ENCODE results near the gene MGAT4D. TPM values are rescaled to one million over a fixed set of nuclear protein-coding genes. Genes with fewer than 3 reads are reported as not detected.

MGAT4D gene
- polyA plus RNA-seq, 1 of the 3 experiments (the other 2 are of a cell fraction) = not detected

GRCh38 chr4:140400111-140400510, 98.0 kb downstream of the MGAT4D start:
- Histone ChIP-seq H3K79me2 (ENCODE audit: insufficient read depth) (no peaks in the 10 kb centered on the region), H3K9ac (no peak overlapping the region), H3K9me3 (no peaks in the 10 kb centered on the region), H4K20me1 (ENCODE audit: insufficient read depth) (no peaks in the 10 kb centered on the region), H3K4me1 (ENCODE audit: control insufficient read depth in 1 of 2, insufficient read depth in 2 of 2, low read depth in 1 of 2, low read length in 1 of 2) (no peaks in the 10 kb centered on the region), H3K4me2 (no peak overlapping the region), H3K27ac (ENCODE audit: low read depth in 2 of 2, low read length in 1 of 2) (no peak overlapping the region), H3K27me3 (ENCODE audit: insufficient read depth) (no peaks in the 10 kb centered on the region), H3K36me3 (replicated peaks in 1 of 2; ENCODE audit: control insufficient read depth in 1 of 2, insufficient read depth in 2 of 2, low read length in 1 of 2) (no peaks in the 10 kb centered on the region), H3K9me2 (no peaks in the 10 kb centered on the region), H3F3A (replicated peaks; ENCODE audit: insufficient read depth) (no peaks in the 10 kb centered on the region), H3K4me3 (ENCODE audit: low read depth in 2 of 2, low read length in 1 of 2) (no peak overlapping the region), H2AFZ (ENCODE audit: low read depth) (no peak overlapping the region)
- ChIA-PET POLR2A (no interaction called here), CTCF (interaction anchor here (0.7 to 1.5 kb wide), 3 partner anchors 28 to 338 kb away, joined by 3 to 4 read pairs (median 3); no protein-coding TSS in a partner anchor)
- 84% methylated on average over 2 of the region's 2 CpGs for WGBS (ENCODE audit: low lambda C conversion rate)
- no peak for DNase-seq
- TF ChIP-seq CHD2 (IDR thresholded peaks at IDR 0.05; ENCODE audit: low read length, partially characterized antibody) = no peak
- TF ChIP-seq TAF1 (IDR thresholded peaks at IDR 0.05; ENCODE audit: borderline replicate concordance, low read depth, low read length) = no peak
- TF ChIP-seq IRF3 (IDR thresholded peaks at IDR 0.05; ENCODE audit: low read depth, low read length) = no peak
- no peak for TF ChIP-seq ELF1 (IDR thresholded peaks at IDR 0.05)
- TF ChIP-seq REST (IDR thresholded peaks at IDR 0.05; ENCODE audit: low read depth, low read length) = no peak
- TF ChIP-seq FOXJ3 (CRISPR knock-in tag; IDR thresholded peaks at IDR 0.05) = no peak
- no peak for TF ChIP-seq NRF1 (IDR thresholded peaks at IDR 0.05; ENCODE audit: low read depth, low read length)
- TF ChIP-seq EZH2phosphoT487 (IDR thresholded peaks at IDR 0.05; ENCODE audit: borderline replicate concordance, low read depth) = no peak
- TF ChIP-seq FOSL2 (IDR thresholded peaks at IDR 0.05; ENCODE audit: borderline replicate concordance, low read depth) = no peak
- TF ChIP-seq USF1 (IDR thresholded peaks at IDR 0.05; ENCODE audit: borderline replicate concordance, low read depth) = no peak
- no peak for TF ChIP-seq MXI1 (IDR thresholded peaks at IDR 0.05; ENCODE audit: low read depth, low read length)

GRCh38 chr4:140395668-140396067, 102.4 kb downstream of the MGAT4D start:
- CTCF ChIA-PET = interaction anchor here (1.0 kb wide), 1 partner anchor 36 kb away, joined by 3 read pairs; no protein-coding TSS in a partner anchor
- WGBS (ENCODE audit: low lambda C conversion rate) = 82% methylated on average over 5 of the region's 5 CpGs
- TF ChIP-seq NFIC (IDR thresholded peaks at IDR 0.05; ENCODE audit: borderline replicate concordance) (no peak), MEF2A (IDR thresholded peaks at IDR 0.05; ENCODE audit: borderline replicate concordance, low read depth) (no peak), IRF3 (IDR thresholded peaks at IDR 0.05; ENCODE audit: low read depth, low read length) (no peak), CHD2 (IDR thresholded peaks at IDR 0.05; ENCODE audit: low read length, partially characterized antibody) (no peak), FOXJ3 (CRISPR knock-in tag; IDR thresholded peaks at IDR 0.05) (no peak), TCF12 (IDR thresholded peaks at IDR 0.05) (no peak), ZBTB33 (IDR thresholded peaks at IDR 0.05; ENCODE audit: borderline replicate concordance, low read depth) (no peak), RFX5 (IDR thresholded peaks at IDR 0.05; ENCODE audit: low read length) (no peak), MAX (IDR thresholded peaks at IDR 0.05; ENCODE audit: low read depth) (no peak)

More at GRCh38 chr4:140395668-140396067, 102.4 kb downstream of the MGAT4D start:
- Histone ChIP-seq H3K9me3 (no peaks in the 10 kb centered on the region), H3F3A (replicated peaks; ENCODE audit: insufficient read depth) (no peaks in the 10 kb centered on the region), H3K36me3 (replicated peaks in 1 of 2; ENCODE audit: control insufficient read depth in 1 of 2, insufficient read depth in 2 of 2, low read length in 1 of 2) (no peaks in the 10 kb centered on the region), H3K9me2 (no peaks in the 10 kb centered on the region), H3K9ac (no peak overlapping the region), H3K4me3 (ENCODE audit: low read depth in 2 of 2, low read length in 1 of 2) (no peak overlapping the region), H3K79me2 (ENCODE audit: insufficient read depth) (no peaks in the 10 kb centered on the region), H3K27me3 (ENCODE audit: insufficient read depth) (no peaks in the 10 kb centered on the region), H4K20me1 (ENCODE audit: insufficient read depth) (no peaks in the 10 kb centered on the region), H3K4me2 (no peak overlapping the region), H3K4me1 (ENCODE audit: control insufficient read depth in 1 of 2, insufficient read depth in 2 of 2, low read depth in 1 of 2, low read length in 1 of 2) (no peaks in the 10 kb centered on the region), H2AFZ (ENCODE audit: low read depth) (no peak overlapping the region), H3K27ac (ENCODE audit: low read depth in 2 of 2, low read length in 1 of 2) (no peak overlapping the region)
- DNase-seq = no peak
- POLR2A ChIA-PET = no interaction called here
